Hematopoietic multipotent progenitor cell treated with erythropoietin and hydrocortisone succinate and interleukin-3 and kit ligand, for 4 days (in vitro differentiated cells): ENCODE measurements around the gene CTXN3.

ENCODE experiments used
- DNase-seq: peaks from one replicate; pipeline ENCODE4 v3.0.0-alpha.2; 2015

Gene CTXN3

GRCh38 chr5:127649018-127649439 lies at the start of gene CTXN3:
TSS of gene CTXN3 (plus strand) at chr5:127649082. CDS start at chr5:127657522, 8,440 bp downstream.
- DNase-seq, result no peak

- no peak for DNase-seq
Observed at GRCh38 chr5:127599320-127599719, 49.6 kb upstream of the CTXN3 start.

- DNase-seq, result no peak
Observed at GRCh38 chr5:127599847-127600246, 49.0 kb upstream of the CTXN3 start.

- no peak for DNase-seq
Observed at GRCh38 chr5:127601111-127601510, 47.8 kb upstream of the CTXN3 start.

GRCh38 chr5:127601601-127602000 lies 47.3 kb upstream of the CTXN3 start:
- no peak for DNase-seq

- peak; percentile 21 for DNase-seq
Observed at GRCh38 chr5:127602481-127602880, 46.4 kb upstream of the CTXN3 start.

GRCh38 chr5:127602896-127603844 lies 45.7 kb upstream of the CTXN3 start:
- peak; percentile 65 for DNase-seq

GRCh38 chr5:127608077-127608660 lies 40.7 kb upstream of the CTXN3 start:
- DNase-seq, result no peak

- DNase-seq, result peak; percentile 62
Observed at GRCh38 chr5:127609011-127609410, 39.9 kb upstream of the CTXN3 start.

GRCh38 chr5:127609957-127610356 lies 38.9 kb upstream of the CTXN3 start:
- no peak for DNase-seq

GRCh38 chr5:127612441-127613141 lies 36.3 kb upstream of the CTXN3 start:
- no peak for DNase-seq

- DNase-seq, result no peak
Observed at GRCh38 chr5:127615916-127616315, 33.0 kb upstream of the CTXN3 start.

GRCh38 chr5:127619908-127620479 lies 28.9 kb upstream of the CTXN3 start:
- no peak for DNase-seq

- no peak for DNase-seq
Observed at GRCh38 chr5:127621601-127622325, 27.1 kb upstream of the CTXN3 start.

GRCh38 chr5:127634007-127634406 lies 14.9 kb upstream of the CTXN3 start:
- DNase-seq, result peak; percentile 4

GRCh38 chr5:127639828-127640227 lies 9.1 kb upstream of the CTXN3 start:
- no peak for DNase-seq

- DNase-seq, result no peak
Observed at GRCh38 chr5:127642949-127643348, 5.9 kb upstream of the CTXN3 start.

- DNase-seq, result no peak
Observed at GRCh38 chr5:127643607-127644006, 5.3 kb upstream of the CTXN3 start.

GRCh38 chr5:127645300-127645726 lies 3.6 kb upstream of the CTXN3 start:
- DNase-seq, result no peak

GRCh38 chr5:127647361-127647958 lies 1.4 kb upstream of the CTXN3 start:
- DNase-seq, result no peak

- DNase-seq, result peak; percentile 38
Observed at GRCh38 chr5:127650022-127650421, 1.1 kb downstream of the CTXN3 start.

GRCh38 chr5:127650649-127651048 lies 1.8 kb downstream of the CTXN3 start:
- DNase-seq, result no peak
